Right cardiac atrium (tissue), 5 donors: ENCODE measurements around the gene MDK. TPM values are rescaled to one million over a fixed set of nuclear protein-coding genes. Genes with fewer than 3 reads are reported as not detected.

ENCODE experiments used
- ATAC-seq, 2 donors: fragments of 200-7000 bp; cut with Tn5 transposase; one replicate each; pipeline versions ENCODE4 v1.8.0 to v1.9.1; 2020; ENCODE audit warnings: moderate library complexity in 2 of 2, mild to moderate bottlenecking in 1 of 2
- DNase-seq, 3 donors: peaks; one replicate each; pipeline ENCODE4 v3.0.0-alpha.2; 2020
- H3K27ac ChIP-seq: one replicate; pipeline ENCODE4 v1.5.1; 2013; ENCODE audit warnings: mild to moderate bottlenecking, low read length, control low read depth, moderate library complexity
- H3K27me3 ChIP-seq: one replicate; pipeline ENCODE4 v1.6.1; 2013; ENCODE audit not compliant: control insufficient read depth, insufficient read depth
- H3K4me1 ChIP-seq: one replicate; pipeline ENCODE4 v1.6.1; 2013; ENCODE audit warnings: low read length; ENCODE audit not compliant: control insufficient read depth, insufficient read depth
- H3K4me3 ChIP-seq: one replicate; pipeline ENCODE4 v1.5.1; 2013; ENCODE audit warnings: low read length, control low read depth
- H3K9me3 ChIP-seq: one replicate; pipeline ENCODE4 v1.6.1; 2013; ENCODE audit warnings: low read length; ENCODE audit not compliant: control insufficient read depth
- WGBS: extraction: QIAGEN DNeasy Blood & Tissue Kit; methylation state at CpG from one replicate; pipeline ENCODE4 v1.1.7; 2013; 5-methylcytosine and 5-hydroxymethylcytosine counted together
- intact Hi-C, 4 donors: fragments of 100-400 bp; cut with DNase I; formaldehyde crosslinking; loops; one replicate each; pipeline versions ENCODE4 v1.11.0 to v1.14.0; 2022 to 2023
- long read RNA-seq, 4 donors: library from polyadenylated mRNA; unstranded; transcript quantifications; one replicate each; pipeline ENCODE4 v2.0.0, GENCODE V29; 2020 to 2021
- polyA plus RNA-seq: library from polyadenylated mRNA; stranded (reverse); fragments of 200-250 nt; gene quantifications from one replicate; pipeline ENCODE4 v1.2.3, GENCODE V29; 2013
- total RNA-seq, 4 donors: library from RNA; stranded (reverse); fragmentation: NEBNext Ultra II Directional; extraction: Animal tissue kit (Norgen Biotek cat#: 25700); gene quantifications; one replicate each; pipeline ENCODE4 v1.2.1, GENCODE V29; 2021
- donor health status: healthy with polysubstance abuse.
- donor health status: DM: no; HTN: yes; CAD: no.
- donor health status: DM: no; HTN: no; CAD: no.
- donor health status: DM: no; HTN: yes; CAD: no; lungs with severe emphysema.
- donor health status: DM: yes; HTN: yes; CAD: no.

The MDK gene, protein sequence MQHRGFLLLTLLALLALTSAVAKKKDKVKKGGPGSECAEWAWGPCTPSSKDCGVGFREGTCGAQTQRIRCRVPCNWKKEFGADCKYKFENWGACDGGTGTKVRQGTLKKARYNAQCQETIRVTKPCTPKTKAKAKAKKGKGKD
- total RNA-seq (10 to 100 TPM in 3 of 4 donors, 1 to 10 TPM in 1; 9.9 to 18.8 (median 11.9) TPM), polyA plus RNA-seq (10.1 TPM)
- long read RNA-seq, donor 1, transcript MDK-205 (5 exons, 1,166 nt) = major isoform, 6 of 6 reads
- long read RNA-seq, donor 1, partial matches to known transcripts = 0 of 6 reads
- long read RNA-seq, donor 1, other reads (novel, unspliced or antisense) = 0 of 6 reads
- long read RNA-seq, donor 2, partial matches to known transcripts = 0 of 4 reads
- long read RNA-seq, donor 2, other reads (novel, unspliced or antisense) = 1 of 4 reads
- long read RNA-seq, donor 3, partial matches to known transcripts = 0 of 6 reads
- long read RNA-seq, donor 3, other reads (novel, unspliced or antisense) = 0 of 6 reads
- long read RNA-seq, donor 4, partial matches to known transcripts = 0 of 2 reads
- long read RNA-seq, donor 4, other reads (novel, unspliced or antisense) = 0 of 2 reads

DNA sequence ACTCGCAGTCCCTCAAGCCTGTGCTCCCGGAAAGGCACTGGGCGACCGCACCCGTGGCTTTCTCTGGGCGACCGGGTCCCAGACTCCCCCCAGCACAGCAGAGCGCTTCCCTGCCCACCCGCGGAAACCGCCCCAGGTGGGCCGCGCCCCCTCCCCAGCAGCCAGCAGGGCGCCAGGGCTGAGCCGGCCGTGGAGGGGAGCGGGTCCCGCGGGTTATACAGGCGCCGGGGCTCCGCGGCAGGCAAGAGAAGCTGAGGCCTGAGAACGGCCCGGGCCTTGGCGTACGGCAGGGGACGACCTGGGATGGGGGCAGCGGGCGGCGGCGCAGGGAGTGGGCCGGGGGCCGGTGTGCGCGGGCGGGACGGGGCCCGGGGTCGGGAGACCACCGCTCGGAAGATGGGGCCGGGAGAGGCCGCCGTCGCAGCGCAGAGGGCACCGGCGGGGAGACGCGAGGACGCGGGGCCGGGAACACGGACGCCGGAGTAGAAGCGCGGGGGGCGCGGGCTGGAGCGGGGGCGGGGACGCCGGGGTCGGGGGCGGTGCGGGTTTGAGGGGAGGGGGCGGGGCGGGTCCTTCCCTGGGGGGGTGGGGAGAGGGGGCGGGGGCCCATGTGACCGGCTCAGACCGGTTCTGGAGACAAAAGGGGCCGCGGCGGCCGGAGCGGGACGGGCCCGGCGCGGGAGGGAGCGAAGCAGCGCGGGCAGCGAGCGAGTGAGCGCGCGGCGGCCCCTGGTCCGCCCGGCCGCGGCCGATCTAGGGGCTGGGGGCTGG, at the start of gene MDK:
Gene MDK (plus strand): TSS at position 622 of the 771 bp plus-strand sequence. CDS start 389 bp downstream, outside the sequence.
- WGBS = 1% methylated on average over 95 of the region's 96 CpGs

DNA sequence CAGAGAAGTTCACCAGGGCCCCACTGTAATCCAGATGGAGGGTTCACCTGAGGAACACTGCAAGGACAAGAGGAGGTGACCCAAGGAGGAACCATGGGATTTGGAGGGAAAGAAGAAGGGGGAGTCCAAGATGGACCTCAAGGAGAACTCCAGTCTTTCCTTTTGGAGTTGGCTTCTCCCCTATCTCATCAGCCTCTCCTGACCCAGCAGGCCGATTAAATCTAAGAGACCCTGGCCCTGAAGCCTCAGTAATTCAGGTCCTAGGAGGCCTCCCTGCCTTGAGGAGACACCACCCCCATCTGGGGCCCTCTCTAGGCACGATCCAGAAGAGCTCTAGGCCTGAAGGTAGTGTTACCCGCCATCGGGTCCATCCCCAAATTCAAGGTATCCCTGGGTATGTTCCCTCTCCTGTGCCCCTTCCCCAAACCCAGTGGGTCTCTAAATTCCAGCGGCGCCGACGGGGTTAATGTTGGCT, 49.3 kb upstream of the MDK start:
- H3K27ac ChIP-seq = no peak overlapping the region
- peaks cover 2% of the 10 kb centered on the region for H3K4me1 ChIP-seq
- 30% methylated on average over 8 of the region's 8 CpGs for WGBS
- intact Hi-C loops = no loop called here
- no peak for ATAC-seq
- H3K27me3 ChIP-seq = no peaks in the 10 kb centered on the region
- no peaks in the 10 kb centered on the region for H3K9me3 ChIP-seq
- peak overlapping the region; percentile 43 for H3K4me3 ChIP-seq
- DNase-seq = no peak

More for the DNA sequence above, at the start of gene MDK:
- ATAC-seq = peak; percentile 3 to 7
- Histone ChIP-seq H3K27ac (peak within 1 kb of the TSS; percentile 42), H3K27me3 (no peaks in the 10 kb centered on the region), H3K4me3 (peak within 1 kb of the TSS; percentile 69), H3K9me3 (no peaks in the 10 kb centered on the region), H3K4me1 (no peaks in the 10 kb centered on the region)
- peak in 2 of 3 donors; percentile 72 to 74 for DNase-seq
- intact Hi-C loops = loop anchor here in 1 of 4 donors (10.0 kb wide), 1 partner anchor 234 kb away; the partner anchor contains the start of genes ATG13 and HARBI1

DNA sequence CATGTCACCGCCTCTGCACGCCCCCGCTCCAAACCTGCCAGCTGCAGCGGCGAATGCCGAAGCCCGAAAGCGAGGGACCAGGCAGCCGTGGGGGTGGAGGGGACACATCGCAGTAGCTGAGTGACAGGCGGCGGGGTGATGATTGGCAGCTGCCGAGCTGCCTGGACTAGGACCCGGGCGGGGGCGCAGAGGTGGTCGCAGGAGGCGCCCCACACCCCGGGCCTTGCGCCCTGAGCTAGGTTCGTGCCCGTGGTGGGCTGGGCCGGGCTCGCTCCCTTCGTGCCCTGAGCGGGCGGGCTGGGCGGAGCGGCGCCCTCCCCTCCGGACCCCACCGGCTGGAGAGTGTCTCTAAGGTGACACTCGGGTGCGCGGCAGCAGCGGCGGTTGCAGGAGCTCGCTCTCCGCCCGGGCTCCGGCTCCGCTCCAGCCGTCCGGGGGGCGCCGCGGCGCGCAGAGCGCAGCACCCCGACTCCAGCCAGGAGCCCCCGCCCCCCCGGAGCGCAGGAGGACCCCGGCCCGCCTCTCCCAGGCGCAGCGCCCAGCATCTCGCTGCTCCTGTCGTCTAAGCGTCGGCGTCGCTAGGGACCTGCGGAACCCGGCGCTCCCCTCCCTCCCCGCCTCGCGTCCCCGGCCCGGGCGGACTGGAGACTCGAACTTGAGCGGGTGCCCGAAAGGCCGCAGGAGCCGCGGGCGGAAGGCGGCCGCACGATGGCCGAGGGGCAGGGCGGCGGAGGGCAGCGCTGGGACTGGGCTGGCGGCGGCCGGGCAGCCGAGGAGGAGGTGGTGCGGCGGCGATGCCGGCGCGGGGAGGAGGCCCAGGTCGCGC, 48.7 kb upstream of the MDK start:
- no peaks in the 10 kb centered on the region for H3K27me3 ChIP-seq
- H3K4me3 ChIP-seq = peak overlapping the region; percentile 43
- no peaks in the 10 kb centered on the region for H3K9me3 ChIP-seq
- H3K4me1 ChIP-seq = peaks cover 2% of the 10 kb centered on the region
- under 1% methylated on average over 99 of the region's 99 CpGs for WGBS
- H3K27ac ChIP-seq = no peak overlapping the region
- intact Hi-C loops = no loop called here
- peak in 2 of 3 donors; percentile 65 to 76 for DNase-seq
- peak; percentile 40 to 50 for ATAC-seq

DNA sequence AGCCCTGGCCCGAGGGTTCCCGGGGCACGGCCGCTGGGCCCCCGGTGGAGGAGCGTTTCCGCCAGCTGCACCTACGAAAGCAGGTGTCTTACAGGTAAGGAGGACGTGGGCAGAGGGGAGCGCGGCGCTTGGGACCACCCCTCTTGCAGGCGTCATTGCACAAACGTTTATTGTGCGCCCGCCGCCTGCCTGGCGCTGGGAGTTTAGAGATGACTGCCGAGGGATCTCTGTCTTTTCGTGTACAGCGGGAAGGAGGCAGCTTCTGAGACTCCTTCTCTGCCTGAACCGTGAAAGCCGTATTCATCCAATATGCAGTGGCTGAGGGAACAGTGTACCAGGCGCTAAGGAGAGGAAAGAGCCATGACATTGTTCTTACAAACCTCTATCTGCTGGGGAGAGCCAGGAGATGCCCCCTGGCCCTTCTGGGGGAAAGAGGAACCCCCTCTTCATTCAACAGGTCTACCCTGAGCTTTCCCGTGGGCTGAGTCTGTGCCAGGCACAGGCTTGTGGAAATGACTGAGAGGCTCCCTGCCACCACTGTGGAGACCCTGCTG, 48.0 kb upstream of the MDK start:
- no peaks in the 10 kb centered on the region for H3K27me3 ChIP-seq
- intact Hi-C loops = no loop called here
- DNase-seq (no peak), ATAC-seq (no peak)
- peaks cover 3% of the 10 kb centered on the region for H3K4me1 ChIP-seq
- H3K4me3 ChIP-seq = peak overlapping the region; percentile 43
- no peaks in the 10 kb centered on the region for H3K9me3 ChIP-seq
- WGBS = 14% methylated on average over 25 of the region's 25 CpGs
- peak overlapping the region; percentile 14 for H3K27ac ChIP-seq

DNA sequence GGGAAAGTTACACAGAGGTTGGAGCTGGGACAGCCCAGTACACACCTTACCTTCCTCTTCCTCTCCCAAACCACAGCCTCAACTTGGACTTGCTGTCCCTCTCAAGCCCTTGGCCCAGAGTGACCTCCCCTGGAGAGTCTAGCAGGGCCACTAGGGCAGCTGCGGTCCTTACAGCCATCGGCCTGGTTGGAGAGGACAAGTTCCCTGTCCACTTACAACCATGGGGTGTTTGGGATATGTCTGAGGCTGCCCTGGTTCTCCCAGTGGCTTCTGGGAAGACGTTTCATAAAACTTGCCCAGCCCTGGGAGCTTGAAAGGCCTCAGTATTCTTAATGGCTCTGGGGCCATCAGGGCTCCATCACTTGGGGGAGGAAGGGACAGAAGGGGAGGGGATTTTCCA, 47.3 kb upstream of the MDK start:
- no peaks in the 10 kb centered on the region for H3K9me3 ChIP-seq
- intact Hi-C loops = no loop called here
- H3K27ac ChIP-seq = peak overlapping the region; percentile 44
- 87% methylated on average over 3 of the region's 3 CpGs for WGBS
- peaks cover 5% of the 10 kb centered on the region for H3K4me1 ChIP-seq
- DNase-seq (no peak), ATAC-seq (no peak)
- no peaks in the 10 kb centered on the region for H3K27me3 ChIP-seq
- H3K4me3 ChIP-seq = no peak overlapping the region

DNA sequence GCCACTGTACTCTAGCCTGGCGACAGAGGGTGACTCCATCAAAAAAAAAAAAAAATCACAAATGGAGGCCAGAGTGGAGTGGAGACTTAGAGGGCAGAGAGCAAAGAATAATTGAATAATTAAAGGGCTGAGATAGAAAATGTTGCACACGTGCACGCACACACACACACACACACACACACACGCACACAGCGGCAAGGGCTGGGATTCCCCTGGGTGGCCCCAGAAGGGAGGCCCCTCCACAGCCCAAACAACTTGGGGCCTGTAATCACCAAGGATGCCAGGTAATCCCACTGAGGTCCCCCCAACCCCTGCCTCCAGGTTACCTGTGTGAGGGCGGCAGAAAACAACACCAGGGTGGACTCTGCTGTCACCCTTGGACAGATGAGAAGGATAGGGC, 46.2 kb upstream of the MDK start:
- WGBS = 92% methylated on average over 6 of the region's 6 CpGs
- H3K9me3 ChIP-seq = no peaks in the 10 kb centered on the region
- no peaks in the 10 kb centered on the region for H3K27me3 ChIP-seq
- no peak overlapping the region for H3K4me3 ChIP-seq
- H3K4me1 ChIP-seq = peaks cover 10% of the 10 kb centered on the region
- DNase-seq = no peak
- H3K27ac ChIP-seq = peak overlapping the region; percentile 2
- no peak for ATAC-seq
- intact Hi-C loops = no loop called here

DNA sequence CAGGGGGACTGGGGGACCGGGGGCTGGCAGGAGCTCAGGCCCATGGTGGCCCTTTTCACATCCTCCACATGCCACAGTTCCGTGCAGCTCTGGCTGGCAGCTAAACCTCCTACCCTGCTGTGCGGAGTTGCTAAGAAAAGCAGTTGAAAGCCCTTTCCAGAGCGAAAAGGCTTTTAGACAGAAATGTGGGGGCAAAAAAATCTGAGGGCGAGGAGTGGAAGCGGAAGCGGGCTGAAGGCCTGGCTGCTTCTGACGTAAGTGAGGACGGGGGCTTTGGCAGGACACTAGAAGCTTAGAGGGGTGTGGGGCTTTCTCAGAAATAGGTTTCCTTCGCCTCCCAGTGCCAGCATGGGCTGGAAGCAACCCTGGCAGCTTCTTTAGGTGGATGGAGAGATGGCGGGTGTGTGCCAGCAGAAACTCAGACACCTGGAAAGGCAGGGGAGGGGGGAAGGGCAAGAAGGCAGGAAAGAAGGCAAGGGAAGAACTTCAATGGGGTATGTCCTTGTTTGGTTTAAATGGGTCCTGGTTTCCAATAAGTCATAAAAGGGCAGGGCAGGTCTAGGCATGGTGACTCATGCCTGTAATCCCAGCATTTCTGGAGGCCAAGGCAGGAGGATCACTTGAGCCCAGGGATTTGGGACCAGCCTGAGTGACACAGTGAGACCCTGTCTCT, 45.4 kb upstream of the MDK start:
- intact Hi-C loops = no loop called here
- peaks cover 12% of the 10 kb centered on the region for H3K4me1 ChIP-seq

DNA sequence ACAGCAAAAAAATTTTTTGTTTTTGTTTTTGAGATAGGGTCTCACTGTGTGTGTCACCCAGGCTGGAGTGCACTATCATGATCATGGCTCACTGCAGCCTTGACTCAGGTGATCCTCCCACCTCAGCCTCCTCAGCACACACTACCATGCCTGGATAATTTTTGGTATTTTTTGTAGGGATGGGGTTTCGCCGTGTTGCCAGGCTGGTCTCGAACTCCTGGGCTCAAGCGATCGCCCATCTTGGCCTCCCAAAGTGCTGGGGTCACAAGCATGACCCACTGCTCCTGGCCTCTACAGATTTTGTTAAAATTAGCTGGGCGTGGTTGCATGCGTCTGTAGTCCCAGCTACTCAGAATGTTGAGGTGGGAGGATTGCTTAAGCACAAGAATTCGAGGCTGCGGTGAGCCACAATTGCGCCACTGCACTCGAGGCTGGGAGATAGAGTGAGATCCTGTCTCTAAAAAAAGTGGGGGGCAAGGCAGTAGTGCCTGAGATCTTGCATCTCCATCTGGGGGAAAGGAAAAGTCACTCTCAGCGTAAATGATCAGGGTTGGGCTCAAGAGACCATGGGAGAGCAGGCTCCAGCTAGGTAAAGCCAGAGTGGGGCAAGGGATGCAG, 44.8 kb upstream of the MDK start:
- Histone ChIP-seq H3K27me3 (no peaks in the 10 kb centered on the region), H3K4me1 (peaks cover 13% of the 10 kb centered on the region), H3K9me3 (no peaks in the 10 kb centered on the region), H3K27ac (no peak overlapping the region), H3K4me3 (no peak overlapping the region)
- DNase-seq = peak in 1 of 3 donors; percentile 48
- ATAC-seq = no peak
- intact Hi-C loops = no loop called here
- 87% methylated on average over 12 of the region's 12 CpGs for WGBS

More for the DNA sequence above, 45.4 kb upstream of the MDK start:
- Histone ChIP-seq H3K9me3 (no peaks in the 10 kb centered on the region), H3K4me3 (no peak overlapping the region), H3K27me3 (no peaks in the 10 kb centered on the region), H3K27ac (peak overlapping the region; percentile 2)
- ATAC-seq (no peak), DNase-seq (peak in 1 of 3 donors; percentile 42)
- 79% methylated on average over 11 of the region's 11 CpGs for WGBS

DNA sequence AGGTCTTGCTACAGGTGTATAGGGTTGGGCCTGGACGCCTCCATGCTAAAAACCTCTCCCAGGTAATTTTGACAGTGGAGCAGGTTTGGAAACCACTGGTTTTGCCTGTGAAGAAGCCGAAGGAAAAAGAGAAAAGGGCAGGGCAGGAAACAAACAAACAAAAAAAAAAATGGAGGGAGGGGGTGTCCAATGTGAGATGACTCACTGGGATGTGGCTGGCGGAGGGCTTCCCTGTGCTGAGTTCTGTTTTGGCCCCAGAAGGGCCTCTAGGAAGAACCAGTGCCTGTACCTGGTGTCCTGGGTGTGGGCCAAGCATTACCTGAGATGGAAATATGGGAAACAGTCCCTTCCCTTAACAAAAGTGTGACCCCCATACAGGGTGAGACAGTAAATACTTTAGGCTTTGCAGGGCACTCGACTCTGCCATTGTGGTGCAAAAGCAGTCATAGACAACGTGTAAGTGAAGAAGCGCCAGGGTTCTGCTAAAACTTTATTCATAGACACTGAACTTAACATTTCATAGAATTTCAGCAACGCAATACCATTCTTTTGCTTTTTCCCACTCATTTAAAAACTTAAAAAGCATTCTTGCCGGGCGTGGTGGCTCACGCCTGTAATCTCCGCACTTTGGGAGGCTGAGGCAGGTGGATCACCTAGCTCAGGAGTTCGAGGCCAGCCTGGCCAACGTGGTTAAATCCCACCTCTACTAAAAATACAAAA, 43.7 kb upstream of the MDK start:
- intact Hi-C loops = no loop called here
- H3K9me3 ChIP-seq = no peaks in the 10 kb centered on the region
- peak overlapping the region; percentile 31 for H3K27ac ChIP-seq
- peaks cover 16% of the 10 kb centered on the region for H3K4me1 ChIP-seq
- 86% methylated on average over 13 of the region's 13 CpGs for WGBS
- H3K27me3 ChIP-seq = no peaks in the 10 kb centered on the region
- ATAC-seq (no peak), DNase-seq (no peak)
- H3K4me3 ChIP-seq = no peak overlapping the region
